ENCODE data around the gene TMC2. TPM values are rescaled to one million over a fixed set of nuclear protein-coding genes. Genes with fewer than 3 reads are reported as not detected.

The TMC2 gene
- total and polyA plus RNA-seq, 2 of the 8 experiments (the other 6 are each of a cell fraction or from before 2014, with no cell fraction given) = not detected

GRCh38 chr20:2599288-2600006, 63.1 kb downstream of the TMC2 start:
- Histone ChIP-seq H3K36me3 (ENCODE audit: control insufficient read depth in 2 of 4, insufficient read depth in 4 of 4, low read length in 3 of 4) (no peaks in the 10 kb centered on the region), H3K79me1 (ENCODE audit: low read depth, low read length) (no peaks in the 10 kb centered on the region), H3K56ac (replicated peaks; ENCODE audit: insufficient read length, low read depth, low read length) (no peak overlapping the region), H3K27ac (ENCODE audit: low read depth, low read length) (no peak overlapping the region), H2AK5ac (ENCODE audit: low read depth, low read length) (no peak overlapping the region), H2BK120ac (replicated peaks; ENCODE audit: low read depth, low read length) (no peak overlapping the region), H2BK5ac (ENCODE audit: low read depth, low read length) (no peak overlapping the region), H3K9ac (replicated peaks in 1 of 4; ENCODE audit: extremely low read depth in 1 of 4, low read depth in 3 of 4, low read length in 3 of 4) (no peak overlapping the region), H3K4me1 (replicated peaks in 1 of 4; ENCODE audit: control insufficient read depth in 3 of 4, insufficient read depth in 4 of 4, low read length in 3 of 4) (no peaks in the 10 kb centered on the region; a peak in 2 of 7 replicates), H4K5ac (ENCODE audit: insufficient read length, low read depth, low read length) (no peak overlapping the region), H4K8ac (ENCODE audit: extremely low read depth, insufficient read depth, low read length) (no peak overlapping the region), H3K23me2 (ENCODE audit: low read depth, low read length) (no peaks in the 10 kb centered on the region), H3K23ac (ENCODE audit: insufficient read length) (no peak overlapping the region), H4K20me1 (replicated peaks in 1 of 2; ENCODE audit: control insufficient read depth in 1 of 2, insufficient read depth in 2 of 2, low read length in 2 of 2) (no peaks in the 10 kb centered on the region), H2BK12ac (ENCODE audit: low read depth, low read length) (no peak overlapping the region), H2BK20ac (ENCODE audit: low read length) (no peak overlapping the region), H3K27me3 (replicated peaks in 1 of 4; ENCODE audit: control insufficient read depth in 3 of 4, extremely low read depth in 1 of 4, insufficient read depth in 3 of 4, low read length in 3 of 4) (no peaks in the 10 kb centered on the region), H3K14ac (ENCODE audit: insufficient read length) (no peak overlapping the region), H2BK15ac (ENCODE audit: low read length) (no peak overlapping the region), H3K4me2 (ENCODE audit: insufficient read depth in 1 of 2, low read depth in 2 of 2, low read length in 2 of 2) (no peak overlapping the region; a peak in 1 of 4 replicates), H3K4me3 (ENCODE audit: extremely low read depth in 1 of 4, insufficient read depth in 2 of 4, low read depth in 3 of 4, low read length in 4 of 4) (no peak overlapping the region), H4K91ac (replicated peaks; ENCODE audit: insufficient read length, low read length) (no peak overlapping the region), H3K79me2 (ENCODE audit: control insufficient read depth in 1 of 2, insufficient read depth in 2 of 2, low read length in 2 of 2) (no peaks in the 10 kb centered on the region), H3K18ac (ENCODE audit: extremely low read depth, low read length) (no peak overlapping the region), H3K9me3 (ENCODE audit: insufficient read depth in 2 of 2, low read depth in 1 of 2, low read length in 1 of 2) (no peaks in the 10 kb centered on the region), H2AFZ (ENCODE audit: low read length) (peak overlapping the region; percentile 1; the same call in 1 of the 2 replicates), H3K4ac (replicated peaks; ENCODE audit: insufficient read length, low read depth, low read length) (no peak overlapping the region)
- WGBS, 2 experiments (ENCODE audit: extremely low coverage in 1 of 2, insufficient coverage in 1 of 2, insufficient read length in 1 of 2, insufficient replicate concordance in 2 of 2, low coverage in 1 of 2, low lambda C conversion rate in 2 of 2, missing lambda C conversion rate in 1 of 2) = 53% methylated on average over 4 of the region's 5 CpGs; no CpG with 5 or more reads in 1 of the 2 experiments
- no peak for DNase-seq (ENCODE audit: low read depth in 1 of 2, low spot score in 2 of 2)
- ChIA-PET POLR2A (ENCODE audit: partially characterized antibody) (interaction anchor here (0.6 to 1.4 kb wide), 3 partner anchors 53 to 130 kb away, joined by 3 to 4 read pairs (median 4); partner anchors contain the start of gene NOP56), CTCF (ENCODE audit: partially characterized antibody) (interaction anchor here (0.7 to 1.5 kb wide), 5 partner anchors 11 to 1957 kb away, joined by 3 to 6 read pairs (median 4); no protein-coding TSS in a partner anchor)
- peak; percentile 13 for FAIRE-seq
- TF ChIP-seq POU5F1 (IDR thresholded peaks at IDR 0.05; ENCODE audit: low read depth, low read length) = no peak

Measured in H1 (cell line).